Natural killer cell (primary cell): ENCODE results near the gene FBLN1. TPM values are rescaled to one million over a fixed set of nuclear protein-coding genes. Genes with fewer than 3 reads are reported as not detected.

Source experiments
- ATAC-seq, 3 donors: fragments of 150-1000 bp in 2 of 3; fragments of 200-7000 bp in 1 of 3; cut with Tn5 transposase; 1 replicate in 1 of 3; 2 replicates in 2 of 3; pipeline ENCODE4 v1.10.0; 2021; ENCODE audit warnings: mild to moderate bottlenecking in 2 of 3, moderate library complexity in 2 of 3
- DNase-seq, 2 donors: peaks; one replicate each; pipeline versions ENCODE4 v3.0.0 to v3.0.0-alpha.2; 2013 to 2021; ENCODE audit warnings: mixed read lengths in 1 of 2
- H3K27ac ChIP-seq: one replicate; pipeline ENCODE4 v1.5.1; 2013; ENCODE audit warnings: mild to moderate bottlenecking, low read length
- H3K27me3 ChIP-seq: one replicate; pipeline ENCODE4 v1.6.1; 2013; ENCODE audit warnings: low read length; ENCODE audit not compliant: control insufficient read depth, insufficient read depth
- H3K36me3 ChIP-seq: one replicate; pipeline ENCODE4 v1.6.1; 2013; ENCODE audit warnings: low read length; ENCODE audit not compliant: control insufficient read depth, insufficient read depth
- H3K4me1 ChIP-seq: one replicate; pipeline ENCODE4 v1.6.1; 2013; ENCODE audit warnings: low read length; ENCODE audit not compliant: control insufficient read depth, insufficient read depth
- H3K4me3 ChIP-seq: one replicate; pipeline ENCODE4 v1.5.1; 2013; ENCODE audit warnings: low read length
- H3K9me3 ChIP-seq: one replicate; pipeline ENCODE4 v1.6.1; 2013; ENCODE audit warnings: low read length; ENCODE audit not compliant: control insufficient read depth, insufficient read depth
- H3K27ac Mint-ChIP-seq, 2 donors: one replicate each; pipeline ENCODE4 v1.8.0; 2022; ENCODE audit warnings: mild to moderate bottlenecking in 2 of 2, mixed read lengths in 2 of 2, moderate library complexity in 1 of 2
- H3K27me3 Mint-ChIP-seq, 2 donors: one replicate each; pipeline ENCODE4 v1.8.0; 2022; ENCODE audit warnings: low read depth in 2 of 2, mixed read lengths in 2 of 2
- H3K36me3 Mint-ChIP-seq: one replicate; pipeline ENCODE4 v1.8.0; 2022; ENCODE audit warnings: mixed read lengths
- H3K4me1 Mint-ChIP-seq, 2 donors: one replicate each; pipeline ENCODE4 v1.8.0; 2022; ENCODE audit warnings: mixed read lengths in 2 of 2
- H3K4me3 Mint-ChIP-seq: one replicate; pipeline ENCODE4 v1.8.0; 2022; ENCODE audit warnings: mild to moderate bottlenecking, moderate library complexity, mixed read lengths
- H3K9me3 Mint-ChIP-seq, 2 donors: one replicate each; pipeline ENCODE4 v1.8.0; 2022; ENCODE audit warnings: mixed read lengths in 2 of 2
- CTCF ChIP-seq: fragments of 200-600 bp; IDR thresholded peaks from one replicate; pipeline ENCODE4 v1.8.0; 2022; ENCODE audit warnings: antibody characterized with exemption
- WGBS: methylation state at CpG from one replicate; pipeline ENCODE4 v1.1.7; 2013; ENCODE audit warnings: missing lambda C conversion rate; ENCODE audit not compliant: insufficient coverage; 5-methylcytosine and 5-hydroxymethylcytosine counted together
- intact Hi-C: fragments of 100-400 bp; cut with micrococcal nuclease; formaldehyde crosslinking; loops from one replicate; pipeline ENCODE4 v1.14.2; 2022
- total RNA-seq, 4 donors: library from RNA; stranded (reverse); fragments of 120-200 nt in 1 of 4; gene quantifications; one replicate each; pipeline versions ENCODE4 v1.2.3 to v1.2.4, GENCODE V29; 2013 to 2022

FBLN1 gene
- total RNA-seq, 3 donors from 2014 or later (not counting 1 experiment from before 2014, with no cell fraction given): 0.58 TPM; not detected in 2

- H3K4me1 ChIP-seq: no peaks in the 10 kb centered on the region
- Mint-ChIP-seq H3K4me1 (no peaks in the 10 kb centered on the region), H3K27me3 (peaks cover 18 to 19% of the 10 kb centered on the region in 2 donors), H3K4me3 (no peak overlapping the region), H3K27ac (no peak overlapping the region), H3K36me3 (peaks cover 8% of the 10 kb centered on the region), H3K9me3 (peaks cover 0 to 2% of the 10 kb centered on the region in 2 donors)
- no peaks in the 10 kb centered on the region for H3K27me3 ChIP-seq
- H3K27ac ChIP-seq: no peak overlapping the region
- ATAC-seq: no peak
- H3K4me3 ChIP-seq: no peak overlapping the region
- TF ChIP-seq CTCF: no peak
- H3K9me3 ChIP-seq: peaks cover 4% of the 10 kb centered on the region
- no peaks in the 10 kb centered on the region for H3K36me3 ChIP-seq
- no peak for DNase-seq
- intact Hi-C loops: loop anchor here (10.0 kb wide), 1 partner anchor 294 kb away; no protein-coding TSS in a partner anchor
Observed at GRCh38 chr22:45571089-45571488, 68.4 kb downstream of the FBLN1 start.

- intact Hi-C loops: loop anchor here (10.0 kb wide), 1 partner anchor 292 kb away; no protein-coding TSS in a partner anchor
- no peaks in the 10 kb centered on the region for H3K4me1 Mint-ChIP-seq
- H3K9me3 Mint-ChIP-seq: peaks cover 0 to 2% of the 10 kb centered on the region in 2 donors
Observed at GRCh38 chr22:45572444-45572843, 69.8 kb downstream of the FBLN1 start.

GRCh38 chr22:45574069-45574703 is 71.5 kb downstream of the FBLN1 start:
- peaks cover 4% of the 10 kb centered on the region for H3K9me3 ChIP-seq
- H3K27ac ChIP-seq: no peak overlapping the region
- H3K27me3 ChIP-seq: peaks cover 2% of the 10 kb centered on the region
- Mint-ChIP-seq H3K4me1 (no peaks in the 10 kb centered on the region), H3K9me3 (peaks cover 0 to 2% of the 10 kb centered on the region in 2 donors), H3K27ac (no peak overlapping the region), H3K27me3 (peaks cover 0 to 14% of the 10 kb centered on the region in 2 donors), H3K4me3 (no peak overlapping the region), H3K36me3 (peaks cover 8% of the 10 kb centered on the region)
- WGBS: 81% methylated on average over 22 of the region's 23 CpGs
- no peak overlapping the region for H3K4me3 ChIP-seq
- ATAC-seq (no peak), DNase-seq (no peak)
- TF ChIP-seq CTCF: no peak
- no peaks in the 10 kb centered on the region for H3K36me3 ChIP-seq
- intact Hi-C loops: loop anchor here (10.0 kb wide), 1 partner anchor 291 kb away; no protein-coding TSS in a partner anchor
- H3K4me1 ChIP-seq: peaks cover 5% of the 10 kb centered on the region

More at GRCh38 chr22:45572444-45572843, 69.8 kb downstream of the FBLN1 start:
- no peaks in the 10 kb centered on the region for H3K4me1 ChIP-seq
- no peak overlapping the region for H3K4me3 ChIP-seq
- ATAC-seq (no peak), DNase-seq (no peak)
- Mint-ChIP-seq H3K27me3 (peaks cover 6 to 17% of the 10 kb centered on the region in 2 donors), H3K27ac (no peak overlapping the region), H3K4me3 (no peak overlapping the region), H3K36me3 (peaks cover 8% of the 10 kb centered on the region)
- no peak overlapping the region for H3K27ac ChIP-seq
- H3K36me3 ChIP-seq: no peaks in the 10 kb centered on the region
- peaks cover 4% of the 10 kb centered on the region for H3K9me3 ChIP-seq
- peaks cover 2% of the 10 kb centered on the region for H3K27me3 ChIP-seq
- TF ChIP-seq CTCF: no peak
- 88% methylated on average over 3 of the region's 3 CpGs for WGBS
